Measurements from ENCODE around the gene BCL2L12.

BCL2L12 gene

DNA sequence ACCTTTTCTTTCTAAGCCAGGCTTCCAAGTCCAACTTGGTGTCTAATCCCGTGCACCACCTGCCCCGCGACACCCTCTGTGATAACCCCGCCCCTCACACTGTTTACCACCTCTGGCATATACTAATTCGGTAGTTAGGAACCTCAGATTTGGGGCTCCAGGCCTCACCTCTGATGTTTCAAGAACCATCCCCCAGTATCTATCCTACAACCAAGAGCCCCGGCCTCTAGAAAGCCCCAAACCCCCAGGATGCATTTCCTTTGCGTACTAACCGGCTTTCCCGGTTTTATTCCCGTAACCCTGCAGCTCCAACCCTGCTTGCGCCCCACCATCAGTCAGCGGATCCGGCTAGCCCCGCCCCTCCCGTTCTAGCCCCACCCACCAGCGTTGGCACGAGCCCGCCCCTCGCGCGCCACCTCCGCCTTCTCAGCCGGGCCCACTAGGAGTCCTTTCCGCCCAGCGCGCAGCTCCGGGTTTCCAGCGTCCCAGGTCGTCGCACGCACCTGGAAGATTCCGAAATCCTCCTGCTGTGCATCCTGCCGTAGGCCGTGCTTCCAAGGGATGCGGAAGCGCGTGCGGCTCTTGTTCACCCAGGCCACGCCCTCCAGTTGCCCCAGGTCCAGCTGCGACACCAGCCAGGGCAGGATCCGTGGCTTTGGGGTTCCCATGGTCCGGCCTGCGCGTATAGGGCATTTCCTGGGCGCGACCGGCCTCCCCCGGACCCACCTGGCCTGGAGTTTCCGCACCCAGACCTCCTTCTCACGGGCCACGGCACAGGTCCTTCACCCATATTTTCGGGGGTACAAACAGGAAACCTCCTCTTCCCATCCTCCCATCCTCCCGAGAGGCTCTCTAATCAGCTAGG, 1.3 kb upstream of the BCL2L12 start:
- DNase-seq (ENCODE audit: low read depth) = no peak

GRCh38 chr19:49665036-49665350, 740 bp upstream of the BCL2L12 start:
- no peak for DNase-seq (ENCODE audit: low read depth)

- DNase-seq (ENCODE audit: low read depth) = no peak
Measured at GRCh38 chr19:49666120-49666444, 349 bp downstream of the BCL2L12 start.

DNA sequence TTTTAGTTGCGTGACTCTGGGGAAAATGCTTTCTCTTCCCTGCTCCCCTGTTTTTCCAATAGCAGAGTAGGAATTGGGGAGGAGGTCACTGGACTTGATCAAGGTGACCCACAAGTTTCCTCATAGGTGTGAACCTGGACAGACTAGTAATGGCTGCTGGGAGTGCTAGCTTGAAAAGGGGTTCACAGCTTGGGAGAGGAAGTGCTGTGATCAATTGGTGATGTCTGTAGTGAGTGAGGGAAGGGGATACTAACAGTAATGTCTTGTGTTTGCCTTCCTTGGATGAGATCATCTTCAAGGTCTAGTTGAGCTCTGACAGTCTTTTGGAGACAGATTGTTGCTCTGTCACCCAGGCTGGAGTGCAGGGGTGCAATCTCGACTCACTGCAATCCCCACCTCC, 1.7 kb downstream of the BCL2L12 start:
- no peak for DNase-seq (ENCODE audit: low read depth)

DNA sequence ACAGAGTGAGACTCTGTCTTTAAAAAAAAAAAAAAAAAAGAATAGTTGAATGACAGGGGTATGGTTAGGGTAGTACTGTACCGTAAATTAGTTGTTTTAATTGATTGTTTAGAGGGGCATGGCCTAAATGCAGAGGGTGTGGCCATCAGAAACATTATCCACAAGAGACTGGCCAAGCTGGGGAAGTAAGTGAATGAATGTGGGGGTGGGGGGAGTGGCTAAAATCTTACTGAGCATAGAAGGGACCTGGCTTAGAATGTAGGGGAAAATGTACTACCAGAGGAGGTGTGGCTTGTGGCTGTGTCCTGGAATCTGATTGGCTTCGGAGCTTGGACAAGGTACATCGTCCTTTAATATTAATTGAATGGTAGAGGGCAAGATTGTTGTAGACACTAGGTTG, 3.8 kb downstream of the BCL2L12 start:
- DNase-seq (ENCODE audit: low read depth) = no peak

GRCh38 chr19:49672131-49672919, 6.6 kb downstream of the BCL2L12 start:
- DNase-seq (ENCODE audit: low read depth) = no peak

DNA sequence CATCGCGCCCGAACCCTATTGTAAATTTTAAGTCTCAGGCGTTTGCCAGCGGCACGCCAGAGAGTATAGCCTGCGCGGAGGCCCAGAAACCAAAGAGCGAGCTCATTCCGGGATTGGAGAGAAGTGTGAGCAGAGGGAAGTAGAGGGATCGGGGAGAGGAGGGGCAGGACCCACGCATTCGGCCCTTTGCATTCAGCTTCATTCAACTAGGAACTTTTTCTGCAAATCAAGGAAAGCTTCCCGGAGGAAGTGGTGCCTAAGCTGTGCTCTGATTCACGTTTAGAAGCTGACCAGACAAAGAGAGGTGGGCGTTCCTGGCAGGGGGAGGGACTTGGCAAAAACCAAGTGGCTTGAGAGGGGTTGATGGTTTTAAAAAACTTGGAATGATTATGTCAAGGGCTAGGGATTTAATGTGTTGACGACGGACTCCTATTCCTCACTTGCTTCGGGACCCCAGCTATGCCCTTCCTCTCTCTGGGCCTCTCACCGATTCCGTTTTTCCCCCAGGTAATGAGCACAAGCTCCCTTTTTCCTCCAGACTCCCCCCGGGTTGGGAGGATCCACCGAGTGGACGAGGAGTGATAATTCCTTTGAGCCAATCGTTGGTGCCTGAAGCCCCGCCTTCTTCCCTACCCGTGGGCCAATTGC, 10.5 kb downstream of the BCL2L12 start:
- peak; percentile 85 for DNase-seq (ENCODE audit: low read depth)

- peak; percentile 100 for DNase-seq (ENCODE audit: low read depth)
Measured at GRCh38 chr19:49676784-49677230, 11.1 kb downstream of the BCL2L12 start.

- DNase-seq (ENCODE audit: low read depth) = no peak
Measured at GRCh38 chr19:49677231-49677900, 11.6 kb downstream of the BCL2L12 start, which contains the start of gene PRMT1. Gene PRMT1 (plus strand): TSS chr19:49677271. CDS start chr19:49677281, 10 bp downstream.

DNA sequence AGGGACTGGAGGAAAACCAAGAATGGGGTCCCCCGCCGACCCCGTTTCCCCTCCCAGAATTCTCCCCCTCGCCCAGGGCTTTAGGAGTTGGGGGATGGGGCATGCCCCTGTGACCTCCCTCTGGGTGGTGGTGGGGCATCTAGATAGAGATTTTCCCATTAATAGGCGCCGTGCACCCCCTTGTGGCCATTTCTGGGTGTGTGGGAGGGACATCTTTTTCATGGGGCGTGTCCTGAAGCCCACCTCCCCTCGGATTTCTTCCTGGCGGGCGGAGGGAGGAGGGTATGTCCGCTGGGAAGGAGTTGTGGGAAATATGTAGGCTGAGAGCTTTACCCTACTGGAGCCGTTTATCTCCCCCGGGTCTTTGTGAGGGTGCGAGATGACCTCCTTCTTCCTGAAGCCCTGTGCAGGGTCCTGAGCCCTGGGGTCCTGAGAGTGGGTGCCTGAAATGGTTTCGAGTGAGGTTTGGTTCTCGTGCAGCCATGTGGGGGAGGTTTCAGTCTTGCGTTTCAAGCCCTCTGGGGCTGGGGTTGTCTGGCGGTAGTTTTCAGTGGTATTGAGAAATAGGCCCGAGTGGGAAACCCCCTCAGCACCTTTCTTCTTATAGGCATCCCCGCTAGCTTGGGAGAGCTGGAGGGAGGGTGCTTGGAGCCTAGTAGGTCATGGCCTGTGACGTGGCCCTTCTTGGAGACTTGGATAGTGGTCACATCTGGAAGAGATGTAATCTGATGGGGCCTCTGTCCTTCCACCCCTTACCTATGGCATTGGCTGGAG, 12.4 kb downstream of the BCL2L12 start:
- DNase-seq (ENCODE audit: low read depth) = no peak

DNA sequence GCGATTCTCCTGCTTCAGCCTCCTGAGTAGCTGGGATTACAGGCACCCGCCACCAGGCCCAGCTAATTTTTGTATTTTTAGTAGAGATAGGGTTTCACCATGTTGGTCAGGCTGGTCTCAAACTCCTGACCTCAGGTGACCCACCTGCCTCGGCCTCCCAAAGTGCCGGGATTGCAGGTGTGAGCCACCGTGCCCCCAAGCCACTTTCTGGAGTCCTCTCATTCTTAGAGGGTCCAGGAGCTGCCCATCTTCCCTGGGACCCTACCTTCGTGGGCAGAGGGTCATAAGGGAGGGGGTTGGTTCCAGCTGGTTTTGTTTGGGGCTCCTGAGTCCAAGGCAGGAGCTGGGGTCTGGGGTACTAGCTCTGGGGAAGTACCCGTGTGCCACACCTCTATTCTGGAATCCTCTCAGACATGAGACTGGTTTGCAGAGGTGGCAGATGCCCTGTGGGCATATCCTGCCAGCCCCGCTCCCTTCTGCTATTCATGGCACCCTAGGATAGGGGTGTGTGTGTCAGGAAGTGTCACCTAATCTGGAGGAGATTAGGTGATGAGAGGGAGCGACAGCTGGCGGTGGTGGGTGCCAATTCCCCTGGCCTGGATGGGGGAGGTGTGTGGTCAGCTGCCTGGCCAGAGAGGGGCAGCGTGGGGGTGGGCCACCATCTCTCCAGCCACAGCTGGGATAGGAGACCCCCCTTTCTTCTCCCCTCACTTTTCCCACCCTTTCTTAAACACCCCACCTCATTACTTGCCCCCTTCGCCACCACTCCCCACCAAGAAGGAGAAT, 13.4 kb downstream of the BCL2L12 start:
- no peak for DNase-seq (ENCODE audit: low read depth)

DNA sequence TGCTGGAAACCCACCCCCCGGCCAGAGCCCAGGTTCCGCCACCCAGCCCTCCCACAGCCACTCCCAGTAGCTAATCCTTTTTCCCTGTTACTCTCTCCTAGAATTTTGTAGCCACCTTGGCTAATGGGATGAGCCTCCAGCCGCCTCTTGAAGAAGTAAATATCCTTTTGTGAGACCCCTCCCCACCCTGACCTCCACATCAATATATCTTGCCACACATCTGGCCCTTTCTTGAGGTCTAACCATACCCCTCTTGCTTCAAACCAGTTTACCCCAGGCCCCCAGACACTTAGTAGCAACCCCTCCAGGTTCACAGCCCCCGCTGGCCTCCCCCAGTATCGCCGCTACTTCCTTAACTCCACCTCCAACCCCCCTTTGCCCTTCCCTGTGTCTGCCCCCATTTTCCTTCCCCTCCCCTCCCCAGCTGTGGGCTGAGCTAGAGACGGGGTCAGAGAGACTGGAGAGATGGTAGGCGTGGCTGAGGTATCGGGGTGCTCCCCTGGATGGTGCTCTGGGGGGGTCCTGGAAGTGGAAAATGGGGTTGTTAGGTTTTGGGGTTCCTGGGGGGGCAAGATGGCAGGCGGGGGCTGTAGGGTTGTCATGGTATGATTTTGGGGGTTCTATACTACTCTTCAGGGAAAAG, 14.2 kb downstream of the BCL2L12 start:
- no peak for DNase-seq (ENCODE audit: low read depth)

DNA sequence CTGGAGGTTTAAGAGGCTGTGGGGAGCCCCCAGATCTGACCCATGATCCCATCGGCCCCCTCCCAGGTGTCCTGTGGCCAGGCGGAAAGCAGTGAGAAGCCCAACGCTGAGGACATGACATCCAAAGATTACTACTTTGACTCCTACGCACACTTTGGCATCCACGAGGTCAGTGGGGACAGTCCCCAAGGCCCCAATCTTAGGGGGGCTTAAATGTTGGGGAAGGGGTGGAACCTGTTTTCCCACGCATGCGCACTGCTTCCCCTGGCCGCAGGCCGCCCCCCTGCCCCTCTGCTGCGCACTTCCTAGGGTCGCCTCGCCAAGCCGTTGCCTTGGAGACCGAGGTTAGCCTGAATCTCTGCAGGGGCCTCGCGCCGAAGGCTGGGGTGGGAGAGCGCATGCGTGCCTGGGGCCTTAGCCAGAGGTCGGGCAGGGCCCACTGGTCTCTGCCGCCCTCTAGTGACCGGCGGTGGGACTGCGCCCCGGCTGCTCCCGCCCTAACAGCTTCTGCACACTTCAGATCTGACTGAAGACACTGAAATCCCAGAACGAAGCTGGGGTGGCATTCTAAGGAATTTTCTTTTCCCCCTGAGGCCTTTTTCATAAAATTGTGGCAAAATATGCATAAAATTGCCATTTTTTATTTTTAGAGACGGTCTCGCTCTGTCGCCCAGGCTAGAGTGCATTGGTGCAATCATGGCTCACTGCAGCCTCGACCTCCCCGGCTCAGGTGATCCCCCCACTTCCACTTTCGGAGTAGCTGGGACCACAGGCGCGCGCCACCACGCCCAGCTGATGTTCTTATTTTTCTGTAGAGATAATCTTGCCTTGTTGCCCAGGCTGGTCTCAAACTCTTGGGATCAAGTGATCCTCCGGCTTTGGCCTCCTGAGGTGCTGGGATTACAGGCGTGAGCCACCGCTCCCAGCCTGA, 15.0 kb downstream of the BCL2L12 start:
- DNase-seq (ENCODE audit: low read depth) = no peak

DNA sequence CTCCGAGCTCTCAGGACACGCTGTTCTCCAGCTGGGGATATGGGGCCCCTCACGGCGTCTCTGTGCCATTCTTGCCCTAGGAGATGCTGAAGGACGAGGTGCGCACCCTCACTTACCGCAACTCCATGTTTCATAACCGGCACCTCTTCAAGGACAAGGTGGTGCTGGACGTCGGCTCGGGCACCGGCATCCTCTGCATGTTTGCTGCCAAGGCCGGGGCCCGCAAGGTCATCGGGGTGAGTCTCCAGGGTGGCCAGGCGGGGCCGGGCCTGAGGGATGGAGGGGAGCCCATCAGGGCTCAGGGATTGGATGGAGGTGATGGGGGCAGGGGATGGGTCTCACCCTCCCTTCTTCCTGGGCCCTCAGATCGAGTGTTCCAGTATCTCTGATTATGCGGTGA, 16.1 kb downstream of the BCL2L12 start:
- no peak for DNase-seq (ENCODE audit: low read depth)

DNA sequence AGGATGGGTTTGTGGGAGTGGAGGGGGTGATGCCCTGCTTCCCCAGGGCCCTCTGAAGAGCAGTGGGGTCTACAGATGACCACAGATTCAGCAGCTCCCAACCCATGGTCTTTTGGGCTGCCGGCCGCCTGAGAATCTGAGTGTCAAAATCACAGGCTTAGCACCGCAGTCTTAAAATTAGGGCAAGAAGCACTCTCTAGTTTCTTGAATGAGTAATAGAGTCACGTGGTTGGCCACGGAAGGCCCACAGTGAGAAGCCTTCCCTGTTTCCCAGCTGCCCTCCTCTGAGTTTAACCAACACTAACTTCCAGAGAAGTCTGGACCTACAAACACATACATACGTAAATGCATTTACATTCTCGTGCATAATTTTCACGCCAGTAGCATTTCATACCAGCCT, 16.5 kb downstream of the BCL2L12 start:
- DNase-seq (ENCODE audit: low read depth) = no peak

- DNase-seq (ENCODE audit: low read depth) = no peak
Measured at GRCh38 chr19:49683814-49684250, 18.1 kb downstream of the BCL2L12 start.

DNA sequence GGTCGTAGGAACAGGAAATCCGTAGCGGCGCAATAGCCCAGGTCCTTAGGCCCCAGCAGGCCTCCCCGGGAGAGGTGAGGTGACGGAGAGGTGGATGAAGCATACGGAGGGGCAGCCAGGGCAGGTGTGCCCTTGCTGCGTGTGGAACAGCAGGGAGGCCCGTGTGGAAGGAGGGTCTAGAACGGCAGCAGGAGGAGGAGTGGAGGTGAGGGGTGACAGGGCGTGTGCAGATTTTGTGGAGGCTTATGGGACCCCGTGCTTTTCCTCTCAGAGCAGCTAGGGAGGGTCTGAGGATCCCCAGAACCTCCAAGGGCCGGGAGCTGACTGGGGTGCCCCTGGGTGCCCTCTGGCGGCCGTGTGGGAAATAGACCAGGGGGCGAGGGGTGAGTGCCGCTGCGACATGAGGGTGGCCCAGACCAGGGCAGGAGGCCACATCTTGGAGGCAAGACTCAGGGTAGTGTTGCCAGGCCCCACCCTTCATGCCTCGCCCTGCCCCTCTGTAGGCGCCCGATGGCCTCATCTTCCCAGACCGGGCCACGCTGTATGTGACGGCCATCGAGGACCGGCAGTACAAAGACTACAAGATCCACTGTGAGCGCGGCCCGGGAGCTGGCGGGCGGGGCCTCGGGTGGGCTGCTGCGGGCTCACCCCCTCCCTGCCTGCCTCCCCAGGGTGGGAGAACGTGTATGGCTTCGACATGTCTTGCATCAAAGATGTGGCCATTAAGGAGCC, 18.7 kb downstream of the BCL2L12 start:
- no peak for DNase-seq (ENCODE audit: low read depth)

GRCh38 chr19:49684983-49685553, 19.3 kb downstream of the BCL2L12 start:
- no peak for DNase-seq (ENCODE audit: low read depth)
